Activated naive CD4-positive, alpha-beta T cell (primary cell): ENCODE data around the gene CD209.
"Not testable (repeated sequence)": the region's sequence is repeated elsewhere in the genome, so short reads cannot be mapped to it uniquely, and the experiment has no call there.

Experiments used
- DNase-seq, 4 experiments: peaks; one replicate each; lab custom pipeline; 2025; lab: John Stamatoyannopoulos, UW

CD209 gene

GRCh38 chr19:7769171-7769570 is 21.8 kb upstream of the CD209 start:
- no peak for DNase-seq

GRCh38 chr19:7767487-7767886 is 20.2 kb upstream of the CD209 start:
- DNase-seq = no peak

GRCh38 chr19:7766535-7766934 is 19.2 kb upstream of the CD209 start:
- DNase-seq = no peak

- DNase-seq = not testable (repeated sequence)
These were observed 17.7 kb upstream of the CD209 start for GRCh38 chr19:7765043-7765442.

- not testable (repeated sequence) for DNase-seq
These were observed 16.8 kb upstream of the CD209 start for GRCh38 chr19:7764157-7764556.

GRCh38 chr19:7763696-7764095 is 16.4 kb upstream of the CD209 start:
- no peak for DNase-seq

GRCh38 chr19:7762719-7763293 is 15.5 kb upstream of the CD209 start, which contains the start of gene CLEC4M:
TSS of gene CLEC4M (plus strand) at chr19:7763243. CDS start at chr19:7763267, 24 bp downstream.
- no peak for DNase-seq

GRCh38 chr19:7759156-7759555 is 11.8 kb upstream of the CD209 start:
- DNase-seq = no peak

- DNase-seq = no peak
These were observed 10.0 kb upstream of the CD209 start for GRCh38 chr19:7757358-7757757.

- DNase-seq = no peak
These were observed 8.9 kb upstream of the CD209 start for GRCh38 chr19:7756258-7756657.

GRCh38 chr19:7751157-7751783 is 3.9 kb upstream of the CD209 start:
- DNase-seq = no peak

- DNase-seq = no peak
These were observed 1.4 kb upstream of the CD209 start for GRCh38 chr19:7748756-7749155.

GRCh38 chr19:7748171-7748570 is 837 bp upstream of the CD209 start:
- no peak for DNase-seq

- DNase-seq = not testable (repeated sequence)
These were observed 1.0 kb downstream of the CD209 start for GRCh38 chr19:7746306-7746705.

- no peak for DNase-seq
These were observed 2.3 kb downstream of the CD209 start for GRCh38 chr19:7744871-7745650.

- DNase-seq = no peak
These were observed 3.0 kb downstream of the CD209 start for GRCh38 chr19:7744199-7744786.

- DNase-seq = no peak
These were observed 3.9 kb downstream of the CD209 start for GRCh38 chr19:7743425-7743841.

- DNase-seq = no peak
These were observed 4.3 kb downstream of the CD209 start for GRCh38 chr19:7742991-7743390.

- no peak for DNase-seq
These were observed 4.8 kb downstream of the CD209 start for GRCh38 chr19:7742575-7742974.

- DNase-seq = no peak
These were observed 6.7 kb downstream of the CD209 start for GRCh38 chr19:7740682-7741054.

GRCh38 chr19:7739801-7740681 is 7.3 kb downstream of the CD209 start:
- no peak for DNase-seq

GRCh38 chr19:7739211-7739755 is 8.1 kb downstream of the CD209 start:
- DNase-seq = no peak
